ENCODE data around the gene GATA2. TPM values are rescaled to one million over a fixed set of nuclear protein-coding genes. Genes with fewer than 3 reads are reported as not detected.
A peak's percentile ranks its signal among the peaks of the same experiment; 100 is the strongest.

The GATA2 gene
- total and polyA plus RNA-seq, 2 of the 8 experiments (the other 6 are each of a cell fraction or from before 2014, with no cell fraction given): 0.03 to 0.30 TPM

DNA sequence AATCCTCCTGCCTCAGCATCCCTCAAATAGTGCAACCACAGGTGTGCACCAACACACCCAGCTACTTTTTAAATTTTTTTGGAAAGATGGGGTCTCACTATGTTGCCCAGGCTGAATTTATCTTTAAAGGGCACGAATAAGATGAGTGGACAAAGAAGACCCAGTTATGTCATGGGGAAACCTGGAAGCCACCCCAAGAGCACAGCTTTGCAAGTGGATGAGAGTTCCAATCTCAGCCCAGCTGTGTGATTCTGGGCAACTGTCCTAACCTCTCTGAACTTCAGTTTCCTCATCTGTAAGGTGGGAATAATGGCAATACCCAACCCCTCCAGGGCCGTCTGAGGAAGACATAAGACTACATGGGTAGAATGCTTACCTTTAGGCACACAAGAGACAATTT, 58.5 kb downstream of the GATA2 start:
- Histone ChIP-seq H2AK5ac (ENCODE audit: low read depth, low read length) (no peak overlapping the region; the same call in 1 of the 2 replicates), H4K8ac (ENCODE audit: extremely low read depth, insufficient read depth, low read length) (no peak overlapping the region), H2AFZ (ENCODE audit: low read length) (no peak overlapping the region), H4K91ac (replicated peaks; ENCODE audit: insufficient read length, low read length) (no peak overlapping the region), H3K23ac (ENCODE audit: insufficient read length) (no peak overlapping the region), H3K18ac (ENCODE audit: extremely low read depth, low read length) (no peak overlapping the region), H3K27me3 (replicated peaks in 1 of 4; ENCODE audit: control insufficient read depth in 3 of 4, extremely low read depth in 1 of 4, insufficient read depth in 3 of 4, low read length in 3 of 4) (peaks cover 9 to 43% (median 37%) of the 10 kb centered on the region in 4 experiments), H3K14ac (ENCODE audit: insufficient read length) (no peak overlapping the region), H2BK20ac (ENCODE audit: low read length) (no peak overlapping the region), H3K23me2 (ENCODE audit: low read depth, low read length) (peaks cover 9% of the 10 kb centered on the region; the same call in 1 of the 2 replicates), H3K4me1 (replicated peaks in 1 of 4; ENCODE audit: control insufficient read depth in 3 of 4, insufficient read depth in 4 of 4, low read length in 3 of 4) (peaks cover 6 to 35% (median 28%) of the 10 kb centered on the region in 4 experiments), H3K79me2 (ENCODE audit: control insufficient read depth in 1 of 2, insufficient read depth in 2 of 2, low read length in 2 of 2) (no peaks in the 10 kb centered on the region), H2BK5ac (ENCODE audit: low read depth, low read length) (no peak overlapping the region), H2BK15ac (ENCODE audit: low read length) (no peak overlapping the region), H3K56ac (replicated peaks; ENCODE audit: insufficient read length, low read depth, low read length) (no peak overlapping the region), H3K27ac (ENCODE audit: low read depth, low read length) (no peak overlapping the region), H4K20me1 (replicated peaks in 1 of 2; ENCODE audit: control insufficient read depth in 1 of 2, insufficient read depth in 2 of 2, low read length in 2 of 2) (peaks cover 1 to 6% of the 10 kb centered on the region in 2 experiments), H3K4ac (replicated peaks; ENCODE audit: insufficient read length, low read depth, low read length) (no peak overlapping the region), H3K4me3 (ENCODE audit: extremely low read depth in 1 of 4, insufficient read depth in 2 of 4, low read depth in 3 of 4, low read length in 4 of 4) (no peak overlapping the region), H3K9ac (replicated peaks in 1 of 4; ENCODE audit: extremely low read depth in 1 of 4, low read depth in 3 of 4, low read length in 3 of 4) (no peak overlapping the region), H3K9me3 (ENCODE audit: insufficient read depth in 2 of 2, low read depth in 1 of 2, low read length in 1 of 2) (no peaks in the 10 kb centered on the region), H2BK12ac (ENCODE audit: low read depth, low read length) (0 out of 2 replicates have a peak overlapping the region, but pooled peaks have one; percentile 7), H3K79me1 (ENCODE audit: low read depth, low read length) (no peaks in the 10 kb centered on the region), H3K36me3 (ENCODE audit: control insufficient read depth in 2 of 4, insufficient read depth in 4 of 4, low read length in 3 of 4) (no peaks in the 10 kb centered on the region), H2BK120ac (replicated peaks; ENCODE audit: low read depth, low read length) (peak overlapping the region; percentile 54), H4K5ac (ENCODE audit: insufficient read length, low read depth, low read length) (no peak overlapping the region), H3K4me2 (ENCODE audit: insufficient read depth in 1 of 2, low read depth in 2 of 2, low read length in 2 of 2) (peak overlapping the region in 1 of 2 experiments; percentile 95; a peak in 1 of 4 replicates)
- TF ChIP-seq ZNF274 (IDR thresholded peaks at IDR 0.05; ENCODE audit: borderline replicate concordance, extremely low read depth, low read length): no peak
- TF ChIP-seq EGR1 (IDR thresholded peaks at IDR 0.05; ENCODE audit: borderline replicate concordance, low read depth, low read length): no peak
- TF ChIP-seq JUN (IDR thresholded peaks at IDR 0.05; ENCODE audit: low read depth, low read length): no peak
- TF ChIP-seq POU5F1 (IDR thresholded peaks at IDR 0.05; ENCODE audit: low read depth, low read length): no peak
- TF ChIP-seq, protein P1, sequence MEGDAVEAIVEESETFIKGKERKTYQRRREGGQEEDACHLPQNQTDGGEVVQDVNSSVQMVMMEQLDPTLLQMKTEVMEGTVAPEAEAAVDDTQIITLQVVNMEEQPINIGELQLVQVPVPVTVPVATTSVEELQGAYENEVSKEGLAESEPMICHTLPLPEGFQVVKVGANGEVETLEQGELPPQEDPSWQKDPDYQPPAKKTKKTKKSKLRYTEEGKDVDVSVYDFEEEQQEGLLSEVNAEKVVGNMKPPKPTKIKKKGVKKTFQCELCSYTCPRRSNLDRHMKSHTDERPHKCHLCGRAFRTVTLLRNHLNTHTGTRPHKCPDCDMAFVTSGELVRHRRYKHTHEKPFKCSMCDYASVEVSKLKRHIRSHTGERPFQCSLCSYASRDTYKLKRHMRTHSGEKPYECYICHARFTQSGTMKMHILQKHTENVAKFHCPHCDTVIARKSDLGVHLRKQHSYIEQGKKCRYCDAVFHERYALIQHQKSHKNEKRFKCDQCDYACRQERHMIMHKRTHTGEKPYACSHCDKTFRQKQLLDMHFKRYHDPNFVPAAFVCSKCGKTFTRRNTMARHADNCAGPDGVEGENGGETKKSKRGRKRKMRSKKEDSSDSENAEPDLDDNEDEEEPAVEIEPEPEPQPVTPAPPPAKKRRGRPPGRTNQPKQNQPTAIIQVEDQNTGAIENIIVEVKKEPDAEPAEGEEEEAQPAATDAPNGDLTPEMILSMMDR (IDR thresholded peaks at IDR 0.05; ENCODE audit: control extremely low read depth in 1 of 3, insufficient read depth in 1 of 3, low read depth in 1 of 3, low read length in 3 of 3): no peak
- no peak for TF ChIP-seq YY1 (IDR thresholded peaks at IDR 0.05; ENCODE audit: low read depth, low read length)
- no peak for TF ChIP-seq ASH2L (IDR thresholded peaks at IDR 0.05; ENCODE audit: low read length)
- no peak for TF ChIP-seq RFX5 (IDR thresholded peaks at IDR 0.05; ENCODE audit: borderline replicate concordance, low read depth, low read length)
- peak; percentile 95 for TF ChIP-seq KDM1A (IDR thresholded peaks at IDR 0.05; ENCODE audit: borderline replicate concordance, low read length)
- TF ChIP-seq HDAC2 (IDR thresholded peaks at IDR 0.05; ENCODE audit: borderline replicate concordance in 1 of 2, low read depth in 2 of 2, low read length in 2 of 2): peak in 1 of 2 experiments; percentile 54; a peak in 1 of 4 replicates
- no peak for TF ChIP-seq SP1 (IDR thresholded peaks at IDR 0.05; ENCODE audit: low read depth, low read length)
- DNase-seq (ENCODE audit: low read depth in 1 of 2, low spot score in 2 of 2): no peak
- ChIA-PET CTCF (ENCODE audit: partially characterized antibody) (interaction anchor here (0.6 to 12.6 kb wide), 13 partner anchors 9 to 194 kb away, joined by 3 to 144 read pairs (median 5); partner anchors contain the start of gene DNAJB8), POLR2A (ENCODE audit: partially characterized antibody) (interaction anchor here (1.0 to 2.5 kb wide), 4 partner anchors 13 to 86 kb away, joined by 3 to 5 read pairs (median 4); no protein-coding TSS in a partner anchor)
- WGBS, 2 experiments (ENCODE audit: extremely low coverage in 1 of 2, insufficient coverage in 1 of 2, insufficient read length in 1 of 2, insufficient replicate concordance in 2 of 2, low coverage in 1 of 2, low lambda C conversion rate in 2 of 2, missing lambda C conversion rate in 1 of 2): 82% methylated on average over 2 of the region's 2 CpGs; no CpG with 5 or more reads in 1 of the 2 experiments
- FAIRE-seq: no peak
